GM18861 (cell line): ENCODE measurements around the gene ASIP.
"Not testable (repeated sequence)": the region's sequence is repeated elsewhere in the genome, so short reads cannot be mapped to it uniquely, and the experiment has no call there.

Experiments used
- ATAC-seq: cut with Tn5 transposase; IDR thresholded peaks from one replicate; pipeline ENCODE4 v1.9.1; 2021; ENCODE audit not compliant: unreplicated experiment

ASIP gene

DNA sequence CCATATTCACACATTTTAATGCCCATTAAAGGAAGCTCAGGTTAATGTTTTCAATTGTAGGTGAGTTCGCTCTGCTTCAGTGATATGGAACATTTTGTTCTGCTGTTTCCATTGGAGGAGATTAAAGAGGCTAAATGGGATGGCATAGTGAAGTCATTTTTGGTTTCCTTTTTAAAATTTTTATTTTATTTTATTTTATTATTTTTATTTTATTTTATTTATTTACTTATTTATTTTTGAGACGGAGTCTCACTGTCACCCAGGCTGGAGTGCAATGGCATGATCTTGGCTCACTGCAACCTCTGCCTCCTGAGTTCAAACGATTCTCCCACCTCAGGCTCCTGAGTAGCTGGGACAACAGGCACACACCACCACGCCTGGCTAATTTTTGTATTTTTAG lies 792 bp downstream of the ASIP start:
- ATAC-seq, result not testable (repeated sequence)

DNA sequence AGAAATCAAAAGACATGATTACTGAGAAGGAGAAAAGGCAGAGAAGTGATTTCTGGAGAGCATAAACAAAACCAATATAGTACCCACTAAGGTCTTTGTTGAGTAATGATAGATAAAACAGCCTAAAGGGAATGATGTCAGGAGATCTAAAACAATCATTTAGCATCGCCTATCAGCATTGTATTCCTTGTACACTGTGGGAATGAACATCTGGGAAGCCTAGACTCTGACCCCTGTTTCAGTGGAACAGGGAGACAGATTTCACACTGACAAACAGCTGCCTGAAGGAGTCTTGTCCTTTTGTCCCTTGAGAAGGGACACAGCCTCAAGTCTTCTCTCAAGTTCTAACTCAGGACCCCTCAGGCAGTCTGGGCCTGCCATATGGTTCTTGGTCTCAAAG lies 1.7 kb downstream of the ASIP start:
- no peak for ATAC-seq

DNA sequence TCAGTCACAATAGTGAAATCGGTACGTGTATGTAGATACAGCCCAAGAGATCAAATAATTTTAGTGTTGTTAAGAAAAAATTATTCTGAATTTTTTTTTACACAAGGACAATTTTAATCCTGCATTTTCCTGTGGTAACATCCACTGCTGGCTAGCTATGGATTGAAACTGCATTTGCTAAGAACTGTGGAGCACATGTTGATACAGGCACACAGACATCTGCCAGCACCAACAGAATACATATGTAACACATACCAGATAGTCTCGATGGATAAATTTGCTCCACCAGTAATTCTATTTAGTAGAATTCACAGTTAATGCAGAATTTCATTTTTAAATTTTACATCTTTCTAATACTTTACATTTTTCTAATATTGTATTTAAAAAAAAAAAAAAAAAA lies 2.2 kb downstream of the ASIP start:
- no peak for ATAC-seq

DNA sequence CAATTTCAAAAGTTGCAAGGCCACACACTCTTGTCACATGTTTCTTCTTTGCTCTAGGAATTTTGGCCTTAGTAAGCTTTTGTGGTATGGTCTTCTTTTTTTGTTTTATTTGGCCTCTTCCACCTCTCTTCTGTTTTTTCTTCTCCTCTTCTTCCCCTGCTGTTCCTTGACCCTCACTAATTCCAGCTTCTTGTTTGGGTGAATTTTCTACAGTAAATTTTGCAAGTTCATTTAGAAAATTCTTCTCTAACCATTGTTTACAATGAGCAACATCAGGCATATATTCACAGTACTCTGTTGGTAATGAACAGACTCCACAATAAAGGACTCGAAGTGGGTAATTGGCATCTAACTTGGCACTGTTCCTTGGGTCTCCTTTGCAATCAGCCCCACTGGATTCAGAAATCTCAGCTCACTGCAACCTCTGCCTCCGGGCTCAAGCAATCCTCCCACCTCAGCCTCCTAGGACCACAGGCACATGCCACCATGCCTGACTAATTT lies 5.0 kb downstream of the ASIP start:
- no peak for ATAC-seq

DNA sequence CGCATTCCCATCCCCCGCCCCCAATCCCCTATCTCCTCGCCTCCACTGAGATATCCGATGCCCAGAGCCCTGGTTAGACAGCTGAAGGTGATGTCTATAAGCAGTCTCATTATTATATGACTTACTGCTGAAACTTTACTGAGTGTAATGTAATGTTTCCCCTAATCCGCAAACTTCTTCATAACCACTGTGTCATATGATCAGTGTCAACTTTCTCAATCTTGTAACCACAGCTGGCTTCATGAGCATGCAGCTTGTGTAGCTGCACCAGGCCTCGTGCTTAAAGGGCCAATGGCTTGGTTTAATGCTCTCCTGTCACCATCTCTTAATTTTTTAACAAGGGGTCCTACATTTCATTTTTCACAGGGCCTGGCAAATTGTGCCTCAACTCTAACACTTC lies 8.1 kb downstream of the ASIP start:
- ATAC-seq, result no peak

DNA sequence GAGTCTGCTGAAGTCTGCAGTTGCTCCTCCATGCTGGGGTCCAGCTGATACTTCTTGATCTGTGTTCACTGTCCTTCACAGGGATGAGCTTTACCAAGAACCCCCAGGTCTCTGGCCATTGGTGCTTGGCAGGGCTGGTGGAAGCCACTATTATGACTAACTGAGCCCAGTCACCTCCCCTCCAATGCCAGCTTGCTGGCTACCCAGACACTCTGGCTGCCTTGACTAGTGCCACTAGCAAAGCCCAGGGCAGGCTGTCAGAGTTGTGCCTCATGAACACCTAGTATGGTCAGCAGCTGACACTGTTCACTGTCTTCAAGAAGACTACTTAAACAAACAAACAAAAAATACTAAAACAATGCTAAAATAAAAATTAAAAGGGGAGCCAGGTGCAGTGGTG lies 8.8 kb downstream of the ASIP start:
- ATAC-seq, result no peak

DNA sequence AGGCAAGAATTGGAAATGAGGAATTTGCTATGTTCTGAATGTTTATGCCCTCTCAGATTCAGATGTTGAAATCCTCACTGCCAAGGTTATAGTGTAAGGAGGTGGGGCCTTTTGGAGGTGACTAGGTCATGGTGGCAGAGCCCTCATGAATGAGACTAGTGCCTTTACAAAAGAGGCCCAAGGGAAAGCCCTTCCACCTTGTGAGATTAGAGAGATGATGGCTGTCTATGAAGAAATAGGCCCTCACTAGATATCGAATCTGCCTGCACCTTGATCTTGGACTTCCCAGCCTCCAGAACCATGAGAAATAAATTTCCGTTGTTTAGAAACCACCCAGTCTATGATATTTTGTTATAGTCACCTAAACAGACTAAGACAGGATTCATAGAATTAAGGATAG lies 10.4 kb downstream of the ASIP start:
- no peak for ATAC-seq

DNA sequence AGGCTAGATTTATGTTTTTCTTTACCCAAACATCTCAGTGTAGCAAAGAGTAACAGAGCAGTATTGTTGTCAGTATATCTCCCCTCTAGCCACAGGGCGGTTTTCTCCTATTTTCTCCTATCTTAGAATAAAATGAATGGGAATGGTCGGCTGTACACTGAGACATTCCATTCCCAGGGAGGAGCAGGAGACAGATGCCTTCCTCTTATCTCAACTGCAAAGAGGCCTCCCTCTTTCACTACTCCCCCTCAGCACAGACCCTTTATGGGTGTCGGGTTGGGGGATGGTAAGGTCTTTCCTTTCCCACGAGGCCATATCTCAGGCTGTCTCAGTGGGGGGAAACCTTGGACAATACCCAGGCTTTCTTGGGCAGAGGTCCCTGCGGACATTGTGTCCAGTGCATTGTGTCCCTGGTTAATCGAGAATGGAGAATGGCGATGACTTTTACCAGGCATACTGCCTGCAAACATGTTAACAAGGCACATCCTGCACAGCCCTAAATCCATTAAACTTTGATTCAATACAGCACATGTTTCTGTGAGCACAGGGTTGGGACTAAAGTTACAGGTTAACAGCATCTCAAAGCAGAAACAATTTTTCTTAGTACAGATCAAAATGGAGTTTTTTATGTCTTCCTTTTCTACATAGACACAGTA lies 11.3 kb downstream of the ASIP start:
- not testable (repeated sequence) for ATAC-seq

DNA sequence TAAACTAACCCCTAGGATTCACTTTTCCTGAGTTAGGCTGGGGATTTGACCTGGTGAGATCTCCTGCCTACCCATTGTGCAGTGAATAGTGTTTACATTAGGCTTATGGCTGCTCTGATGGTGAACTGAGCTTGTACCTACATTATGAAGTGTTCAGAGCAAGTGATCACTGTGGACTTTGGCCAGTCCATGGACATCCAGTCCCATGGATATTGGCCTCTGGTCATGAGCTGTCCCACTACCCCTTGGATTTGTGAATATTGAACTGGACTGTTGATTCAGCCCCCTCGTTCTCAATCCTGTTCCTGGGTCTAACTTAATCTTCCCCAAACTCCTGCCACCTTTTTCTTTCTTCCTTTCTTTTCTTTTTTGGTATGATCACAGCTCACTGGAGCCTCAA lies 13.8 kb downstream of the ASIP start:
- ATAC-seq, result no peak

DNA sequence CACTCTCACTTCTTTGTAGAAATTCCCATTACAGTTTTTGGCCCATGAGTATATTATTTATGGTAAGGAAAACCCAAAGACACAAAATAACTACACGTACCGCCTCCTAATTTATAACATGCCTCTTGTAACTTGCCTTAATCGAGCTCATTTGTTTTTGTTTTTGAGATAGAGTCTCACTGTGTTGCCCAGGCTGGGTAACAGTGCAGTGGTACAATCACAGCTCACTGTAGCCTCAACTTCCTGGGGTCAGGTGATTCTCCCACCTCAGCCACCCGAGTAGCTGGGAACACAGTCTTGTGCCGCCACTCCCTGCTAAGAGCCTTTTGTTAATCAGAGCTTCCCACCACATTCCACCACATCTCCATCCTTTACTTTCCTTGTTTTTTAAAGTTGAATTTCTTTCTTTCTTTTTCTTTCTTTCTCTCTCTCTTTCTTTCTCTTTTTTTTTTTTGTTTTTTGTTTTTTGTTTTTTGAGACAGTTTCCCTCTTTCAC lies 15.5 kb downstream of the ASIP start:
- no peak for ATAC-seq

DNA sequence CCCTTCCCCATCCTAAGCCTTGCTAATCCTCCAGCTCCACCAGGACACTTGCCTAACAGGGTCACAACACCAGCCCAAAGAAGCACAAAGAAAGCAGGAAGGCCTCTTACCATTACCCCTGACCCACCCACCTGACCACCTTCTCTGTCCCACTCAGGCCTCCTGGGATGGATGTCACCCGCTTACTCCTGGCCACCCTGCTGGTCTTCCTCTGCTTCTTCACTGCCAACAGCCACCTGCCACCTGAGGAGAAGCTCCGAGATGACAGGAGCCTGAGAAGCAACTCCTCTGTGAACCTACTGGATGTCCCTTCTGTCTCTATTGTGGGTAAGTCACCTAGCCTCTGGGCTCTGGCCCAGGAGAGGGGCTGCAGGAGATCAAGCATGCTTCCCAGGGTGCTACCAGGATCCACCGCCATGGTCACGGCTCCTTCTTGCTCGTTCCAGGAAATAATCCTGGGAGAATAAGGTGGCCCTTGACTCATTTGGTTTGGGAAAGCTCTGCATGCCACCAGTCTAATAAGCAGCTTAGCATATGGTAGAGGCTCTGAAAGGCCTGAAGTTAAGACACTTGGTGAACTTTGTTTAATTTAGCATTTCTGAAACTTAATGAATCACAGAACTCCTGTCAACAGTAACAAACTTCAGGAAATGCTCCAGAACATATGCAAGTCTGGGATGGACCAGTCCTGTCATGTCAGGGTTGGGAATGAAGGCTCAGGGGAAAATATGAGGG lies 19.2 kb downstream of the ASIP start:
- no peak for ATAC-seq

DNA sequence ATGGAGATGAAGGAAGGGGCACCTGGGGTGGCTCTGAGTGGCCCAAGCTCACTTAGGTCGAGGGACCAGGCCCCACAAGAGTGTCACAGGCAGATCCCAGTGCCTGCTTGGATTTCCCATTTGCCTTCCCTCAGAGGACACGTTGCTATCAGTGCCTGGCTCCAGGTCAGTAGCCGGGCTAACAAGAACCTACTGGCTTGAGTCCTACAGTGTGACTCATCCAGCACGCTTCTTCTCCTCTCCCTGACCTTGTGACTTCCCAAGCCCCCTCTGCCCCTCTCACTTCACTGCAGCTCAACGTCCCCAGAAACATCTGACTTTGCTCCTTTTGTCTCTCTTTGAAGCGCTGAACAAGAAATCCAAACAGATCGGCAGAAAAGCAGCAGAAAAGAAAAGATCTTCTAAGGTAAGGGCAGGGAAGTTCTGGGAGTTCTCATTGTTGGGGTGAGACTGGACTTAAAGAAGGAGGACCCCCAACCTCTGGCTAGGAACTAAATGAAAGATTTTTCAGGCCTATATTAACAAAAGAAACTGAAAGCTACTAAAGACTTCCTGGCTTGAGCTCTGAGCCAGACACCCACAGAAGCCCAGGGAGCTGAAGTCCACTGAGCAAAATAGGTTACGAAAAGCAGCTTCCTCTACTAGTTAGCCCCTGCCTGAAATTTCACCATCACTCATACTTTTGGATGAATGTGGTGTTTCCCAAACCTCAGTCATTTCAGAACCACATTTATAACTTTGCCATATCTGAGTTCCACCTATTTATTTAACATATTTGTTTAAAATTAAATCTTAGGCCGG lies 21.5 kb downstream of the ASIP start:
- no peak for ATAC-seq

DNA sequence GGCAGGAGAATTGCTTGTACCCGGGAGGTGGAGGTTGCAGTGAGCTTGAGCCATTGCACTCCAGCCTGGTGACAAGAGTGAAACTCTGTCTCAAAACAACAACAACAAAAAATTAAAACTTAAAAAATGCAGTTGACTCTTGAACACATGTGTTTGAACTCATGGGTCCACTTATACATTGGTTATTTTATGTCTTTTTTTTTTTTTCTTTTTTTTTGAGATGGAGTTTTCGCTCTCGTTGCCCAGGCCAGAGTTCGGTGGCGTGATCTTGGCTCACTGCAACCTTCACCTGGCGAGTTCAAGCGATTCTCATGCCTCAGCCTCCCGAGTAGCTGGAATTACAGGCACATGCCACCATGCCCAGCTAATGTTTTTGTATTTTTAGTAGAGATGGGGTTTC lies 22.2 kb downstream of the ASIP start:
- not testable (repeated sequence) for ATAC-seq

DNA sequence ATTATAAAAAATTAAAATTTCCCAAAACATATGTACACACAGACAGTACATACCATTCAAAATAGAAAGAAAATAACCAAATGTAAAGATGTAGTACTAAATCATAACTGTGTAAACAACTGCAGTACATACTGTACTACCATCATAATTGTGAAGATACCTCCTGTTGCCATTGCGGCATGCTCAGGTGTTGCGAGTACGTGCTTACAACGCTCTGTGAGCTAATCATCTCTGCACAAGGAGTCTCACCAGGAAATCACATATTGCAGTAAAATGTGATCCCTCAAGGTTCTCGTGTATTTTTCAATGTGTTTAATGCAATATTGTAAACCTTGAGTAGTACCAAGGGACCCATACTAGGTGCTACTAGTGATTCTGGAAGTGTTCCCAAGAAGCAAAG lies 22.9 kb downstream of the ASIP start:
- no peak for ATAC-seq

DNA sequence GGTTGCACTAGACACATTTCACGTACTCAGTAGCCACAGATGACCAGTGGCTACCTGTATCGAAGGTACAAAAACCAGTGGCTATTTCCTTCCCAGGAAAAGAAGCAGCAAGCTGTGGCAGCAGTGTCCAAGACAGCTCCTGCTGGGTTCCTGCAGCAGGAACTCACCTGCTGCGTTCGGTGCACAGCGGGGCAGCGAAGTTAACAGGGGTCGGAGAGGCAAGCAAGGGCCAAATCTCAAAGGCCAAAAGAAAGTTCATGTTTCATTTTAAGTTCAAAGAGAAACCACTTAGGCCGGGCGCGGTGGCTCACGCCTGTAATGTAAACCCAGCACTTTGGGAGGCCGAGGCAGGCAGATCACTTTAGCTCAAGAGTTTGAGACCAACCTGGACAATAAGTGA lies 26.9 kb downstream of the ASIP start:
- no peak for ATAC-seq

DNA sequence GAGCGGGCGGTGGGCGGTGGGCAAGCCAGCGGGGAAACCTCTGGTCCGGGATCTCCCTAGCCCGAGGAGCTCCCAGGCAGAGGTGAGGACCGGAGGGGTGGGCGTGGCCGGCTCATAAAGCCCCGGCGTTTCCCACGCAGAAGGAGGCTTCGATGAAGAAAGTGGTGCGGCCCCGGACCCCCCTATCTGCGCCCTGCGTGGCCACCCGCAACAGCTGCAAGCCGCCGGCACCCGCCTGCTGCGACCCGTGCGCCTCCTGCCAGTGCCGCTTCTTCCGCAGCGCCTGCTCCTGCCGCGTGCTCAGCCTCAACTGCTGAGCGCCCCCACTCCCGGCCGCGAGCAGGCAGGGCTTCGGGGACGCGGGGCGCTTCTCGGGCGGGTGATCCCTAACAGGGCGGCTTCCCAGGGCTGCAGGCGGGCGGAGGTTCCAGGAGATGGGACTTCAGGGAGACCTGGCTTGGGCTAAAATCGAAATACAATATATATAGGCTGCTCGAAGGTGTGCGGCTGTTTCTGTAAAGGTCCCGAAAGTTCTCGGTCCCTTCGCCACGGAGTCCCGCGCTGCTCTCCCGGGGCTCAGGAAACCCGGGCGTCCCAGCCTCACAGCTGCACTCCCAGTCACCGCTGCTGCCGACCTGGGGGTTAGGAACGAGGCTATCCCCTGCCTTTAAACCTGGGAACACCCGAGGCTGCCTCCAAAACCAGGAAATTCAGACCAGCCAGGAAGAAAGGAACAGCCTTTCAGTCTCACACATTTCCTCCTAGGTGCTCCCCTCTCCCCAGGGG lies 27.8 kb downstream of the ASIP start:
- no peak for ATAC-seq

DNA sequence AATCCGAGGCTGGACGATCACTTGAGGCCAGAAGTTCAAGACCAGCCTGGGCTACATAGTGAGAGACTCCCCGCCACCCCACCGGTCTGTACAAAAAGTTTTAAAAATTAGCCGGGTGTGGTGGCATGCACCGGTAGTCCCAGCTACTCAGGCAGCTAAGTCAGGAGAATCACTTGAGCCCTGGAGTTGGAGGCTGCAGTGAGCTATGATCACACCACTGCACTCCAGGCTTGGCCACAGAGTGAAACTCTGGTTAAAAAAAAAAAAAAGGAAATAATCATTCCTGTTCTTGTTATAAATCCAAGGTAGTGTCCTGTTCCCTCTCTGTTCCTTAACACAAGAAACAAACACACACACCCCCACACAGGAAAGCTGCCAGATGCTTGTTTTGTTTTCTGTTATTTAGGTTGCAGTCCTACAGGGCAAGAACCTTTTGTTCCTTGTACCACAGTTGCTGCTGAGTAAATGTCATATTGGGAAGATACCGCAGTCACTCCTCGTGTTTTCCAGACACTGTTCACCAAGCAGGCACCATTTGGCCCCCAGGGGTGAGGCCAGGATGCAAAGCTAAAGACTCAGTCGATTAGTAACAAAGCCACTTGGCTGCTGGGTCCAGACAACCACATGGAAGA lies 28.9 kb downstream of the ASIP start:
- no peak for ATAC-seq

DNA sequence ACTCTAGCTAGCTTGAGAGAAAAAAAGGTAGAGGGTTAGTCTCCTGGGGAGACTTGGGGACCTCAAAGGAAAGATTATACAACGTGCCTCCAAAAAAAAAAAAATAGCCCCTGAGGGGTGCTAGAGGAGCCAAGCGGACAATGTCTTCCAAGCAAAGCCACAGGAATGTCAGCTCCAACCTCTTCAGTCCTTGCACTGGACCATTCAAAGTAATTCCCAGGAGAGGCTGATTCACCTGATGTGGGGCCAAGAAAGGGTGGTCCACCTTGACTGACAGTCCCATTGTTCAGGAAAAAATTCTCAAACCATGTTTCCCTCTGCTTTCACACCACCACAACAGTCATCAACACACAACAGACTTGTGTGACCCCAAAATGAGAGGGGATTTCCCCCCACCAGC lies 30.7 kb downstream of the ASIP start:
- ATAC-seq, result no peak

DNA sequence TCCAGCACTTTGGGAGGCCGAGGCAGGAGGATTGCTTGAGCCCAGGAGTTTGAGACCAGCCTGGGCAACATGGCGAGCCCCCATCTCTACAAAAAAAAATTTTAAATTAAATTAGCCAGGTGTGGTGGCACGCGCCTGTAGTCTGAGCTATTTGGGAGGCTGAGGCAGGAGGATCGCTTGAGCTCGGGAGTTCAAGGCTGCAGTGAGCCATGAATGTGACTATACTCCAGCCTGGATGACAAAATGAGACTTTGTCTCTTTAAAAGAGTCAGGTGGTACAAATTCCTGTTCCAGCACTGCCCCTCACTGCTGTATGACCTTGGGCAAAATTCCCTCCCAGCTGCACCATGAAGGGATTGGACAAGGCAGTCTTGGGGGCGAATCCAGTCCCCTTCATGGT lies 33.5 kb downstream of the ASIP start:
- ATAC-seq, result no peak

DNA sequence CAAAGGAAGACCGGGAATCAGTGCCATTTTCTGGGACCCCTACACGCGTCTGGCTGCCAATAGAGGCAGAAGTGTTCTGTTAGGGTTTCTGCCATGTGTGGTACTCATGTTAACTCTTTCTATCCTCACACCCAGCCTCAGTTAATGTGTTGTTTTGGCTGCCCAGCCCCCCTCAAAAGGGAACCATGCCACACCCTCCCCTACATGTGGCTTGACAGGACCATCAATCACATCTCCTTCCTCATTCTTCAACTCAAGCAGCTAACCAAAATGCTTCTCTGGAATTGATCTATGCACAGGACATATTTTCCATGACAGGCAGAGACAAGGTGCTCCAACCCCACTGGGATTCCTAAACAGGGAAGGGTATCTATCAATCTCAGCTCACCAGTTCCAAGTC lies 40.0 kb downstream of the ASIP start:
- ATAC-seq, result no peak

DNA sequence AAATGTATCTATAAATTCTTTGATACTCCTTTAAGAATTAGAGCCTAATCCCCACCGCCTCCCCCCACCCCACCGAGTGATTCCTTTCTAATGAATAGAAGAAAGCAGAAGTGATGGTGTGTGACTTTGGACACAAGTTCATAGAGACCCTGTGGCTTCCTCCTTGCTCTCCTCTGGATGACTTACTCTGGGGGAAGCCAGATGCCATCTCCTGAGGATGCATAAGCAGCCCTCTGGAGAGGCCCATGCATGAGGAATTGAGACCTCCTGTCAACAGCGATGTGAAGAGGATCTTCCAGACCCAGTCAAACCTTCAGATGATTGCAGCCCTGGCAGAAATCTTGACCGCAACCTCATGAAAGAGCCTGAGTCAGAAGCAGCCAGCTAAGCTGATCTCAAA lies 40.8 kb downstream of the ASIP start:
- ATAC-seq, result no peak
